ENCODE results near the gene DCAF7. TPM values are rescaled to one million over a fixed set of nuclear protein-coding genes. Genes with fewer than 3 reads are reported as not detected.

Gene DCAF7
- total and polyA plus RNA-seq, 7 donors: 10.6 to 30.2 (median 25.1) TPM

DNA sequence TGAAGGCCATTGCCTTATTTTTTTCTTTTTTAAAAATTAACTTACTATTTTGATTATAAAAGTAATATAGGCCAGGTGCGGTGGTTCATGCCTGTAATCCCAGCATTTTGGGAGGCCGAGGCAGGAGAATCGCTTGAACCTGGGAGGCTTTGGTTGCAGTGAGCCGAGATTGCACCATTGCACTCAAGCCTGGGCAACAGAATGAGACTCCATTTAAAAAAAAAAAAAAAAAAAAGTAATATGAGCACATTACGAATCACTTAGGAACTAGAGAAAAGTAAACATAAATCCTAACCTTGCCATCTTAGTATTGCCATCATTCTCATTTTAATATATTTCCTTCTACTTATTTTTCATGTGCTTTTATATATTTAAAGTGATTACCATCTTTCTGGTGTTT, 37.5 kb downstream of the DCAF7 start:
- TF ChIP-seq, protein P1, sequence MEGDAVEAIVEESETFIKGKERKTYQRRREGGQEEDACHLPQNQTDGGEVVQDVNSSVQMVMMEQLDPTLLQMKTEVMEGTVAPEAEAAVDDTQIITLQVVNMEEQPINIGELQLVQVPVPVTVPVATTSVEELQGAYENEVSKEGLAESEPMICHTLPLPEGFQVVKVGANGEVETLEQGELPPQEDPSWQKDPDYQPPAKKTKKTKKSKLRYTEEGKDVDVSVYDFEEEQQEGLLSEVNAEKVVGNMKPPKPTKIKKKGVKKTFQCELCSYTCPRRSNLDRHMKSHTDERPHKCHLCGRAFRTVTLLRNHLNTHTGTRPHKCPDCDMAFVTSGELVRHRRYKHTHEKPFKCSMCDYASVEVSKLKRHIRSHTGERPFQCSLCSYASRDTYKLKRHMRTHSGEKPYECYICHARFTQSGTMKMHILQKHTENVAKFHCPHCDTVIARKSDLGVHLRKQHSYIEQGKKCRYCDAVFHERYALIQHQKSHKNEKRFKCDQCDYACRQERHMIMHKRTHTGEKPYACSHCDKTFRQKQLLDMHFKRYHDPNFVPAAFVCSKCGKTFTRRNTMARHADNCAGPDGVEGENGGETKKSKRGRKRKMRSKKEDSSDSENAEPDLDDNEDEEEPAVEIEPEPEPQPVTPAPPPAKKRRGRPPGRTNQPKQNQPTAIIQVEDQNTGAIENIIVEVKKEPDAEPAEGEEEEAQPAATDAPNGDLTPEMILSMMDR (IDR thresholded peaks at IDR 0.05): no peak
- 91 to 94% (median 93%) methylated on average over 5 of the region's 5 CpGs for WGBS, 3 donors
- DNase-seq (no peak), ATAC-seq (no peak)
- Histone ChIP-seq H3K9me3 (no peaks in the 10 kb centered on the region), H3K27me3 (ENCODE audit: insufficient read depth in 3 of 3, low read length in 2 of 3) (no peaks in the 10 kb centered on the region), H3K4me3 (no peak overlapping the region), H3K4me1 (no peaks in the 10 kb centered on the region), H3K36me3 (ENCODE audit: insufficient read depth in 1 of 2, low read depth in 1 of 2) (peaks cover 11 to 97% of the 10 kb centered on the region in 2 donors), H3K27ac (no peak overlapping the region)
- intact Hi-C loops (cut with DNase I): no loop called here

DNA sequence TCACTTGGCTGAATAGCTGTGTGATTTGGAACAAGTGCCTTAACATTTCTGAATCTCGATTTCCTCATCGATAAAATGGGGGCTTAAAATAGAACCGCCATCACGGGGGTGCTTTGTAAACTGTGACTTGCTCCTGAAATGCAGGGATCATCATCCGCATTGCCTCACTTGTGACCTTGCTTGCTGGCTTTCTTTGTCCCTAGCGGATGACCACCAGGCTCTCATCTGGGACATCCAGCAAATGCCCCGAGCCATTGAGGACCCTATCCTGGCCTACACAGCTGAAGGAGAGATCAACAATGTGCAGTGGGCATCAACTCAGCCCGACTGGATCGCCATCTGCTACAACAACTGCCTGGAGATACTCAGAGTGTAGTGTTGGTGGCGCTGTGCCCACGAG, 38.5 kb downstream of the DCAF7 start:
- TF ChIP-seq, protein P1 (IDR thresholded peaks at IDR 0.05): no peak
- ATAC-seq (no peak), DNase-seq (no peak)
- no peaks in the 10 kb centered on the region for H3K27me3 ChIP-seq (ENCODE audit: insufficient read depth in 3 of 3, low read length in 2 of 3)
- 87 to 90% (median 88%) methylated on average over 11 of the region's 11 CpGs for WGBS, 3 donors
- H3K36me3 ChIP-seq (ENCODE audit: insufficient read depth in 1 of 2, low read depth in 1 of 2): peaks cover 11 to 96% of the 10 kb centered on the region in 2 donors
- no peaks in the 10 kb centered on the region for H3K4me1 ChIP-seq
- no peaks in the 10 kb centered on the region for H3K9me3 ChIP-seq
- H3K4me3 ChIP-seq: no peak overlapping the region
- intact Hi-C loops (cut with DNase I): no loop called here
- no peak overlapping the region for H3K27ac ChIP-seq

DNA sequence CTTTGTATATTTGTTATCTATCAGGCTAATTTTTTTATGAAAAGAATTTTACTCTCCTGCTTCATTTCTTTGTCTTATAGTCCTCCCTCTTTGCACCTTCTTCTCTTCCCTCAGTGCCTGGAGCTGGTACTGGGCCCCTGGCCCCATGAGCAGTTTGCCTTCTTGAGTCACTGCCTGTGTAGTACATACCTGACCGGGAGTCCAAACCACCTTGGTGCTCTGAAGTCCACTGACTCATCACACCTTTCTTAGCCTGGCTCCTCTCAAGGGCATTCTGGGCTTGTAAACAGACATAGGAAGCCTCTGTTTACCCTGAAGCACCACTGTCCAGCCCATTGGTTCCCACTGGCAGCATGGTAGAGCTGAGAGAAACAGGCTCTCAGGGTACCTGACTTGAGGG, 39.4 kb downstream of the DCAF7 start:
- WGBS, 3 donors: 84 to 95% (median 88%) methylated on average over 1 of the region's 1 CpG
- Histone ChIP-seq H3K4me3 (no peak overlapping the region), H3K4me1 (no peaks in the 10 kb centered on the region), H3K27ac (no peak overlapping the region), H3K9me3 (no peaks in the 10 kb centered on the region), H3K36me3 (ENCODE audit: insufficient read depth in 1 of 2, low read depth in 1 of 2) (peaks cover 11 to 89% of the 10 kb centered on the region in 2 donors), H3K27me3 (ENCODE audit: insufficient read depth in 3 of 3, low read length in 2 of 3) (no peaks in the 10 kb centered on the region)
- ATAC-seq (no peak), DNase-seq (no peak)
- intact Hi-C loops (cut with DNase I): no loop called here
- TF ChIP-seq, protein P1 (IDR thresholded peaks at IDR 0.05): no peak

DNA sequence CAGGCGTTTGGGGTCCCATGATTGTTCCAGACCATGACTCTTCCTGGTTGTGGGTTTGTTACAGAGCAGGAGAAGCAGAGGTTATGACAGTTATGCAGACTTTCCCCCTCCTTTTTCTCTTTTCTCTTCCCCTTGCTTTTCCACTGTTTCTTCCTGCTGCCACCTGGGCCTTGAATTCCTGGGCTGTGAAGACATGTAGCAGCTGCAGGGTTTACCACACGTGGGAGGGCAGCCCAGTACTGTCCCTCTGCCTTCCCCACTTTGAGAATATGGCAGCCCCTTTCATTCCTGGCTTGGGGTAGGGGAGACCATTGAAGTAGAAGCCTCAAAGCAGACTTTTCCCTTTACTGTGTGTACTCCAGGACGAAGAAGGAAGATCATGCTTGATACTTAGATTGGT, 42.5 kb downstream of the DCAF7 start:
- H3K9me3 ChIP-seq: no peaks in the 10 kb centered on the region

More for the DNA sequence above, 42.5 kb downstream of the DCAF7 start:
- 67 to 75% (median 72%) methylated on average over 3 of the region's 3 CpGs for WGBS, 3 donors
- H3K27ac ChIP-seq: no peak overlapping the region
- TF ChIP-seq, protein P1 (IDR thresholded peaks at IDR 0.05): no peak
- DNase-seq: no peak
- ATAC-seq: no peak
- H3K4me3 ChIP-seq: no peak overlapping the region
- H3K27me3 ChIP-seq (ENCODE audit: insufficient read depth in 3 of 3, low read length in 2 of 3): no peaks in the 10 kb centered on the region
- H3K4me1 ChIP-seq: no peaks in the 10 kb centered on the region
- peaks cover 6 to 57% of the 10 kb centered on the region in 2 donors for H3K36me3 ChIP-seq (ENCODE audit: insufficient read depth in 1 of 2, low read depth in 1 of 2)
- intact Hi-C loops (cut with DNase I): no loop called here
